NCI-H345 treated with DMSO at 0.1 percent for 48 hours (cell line): ENCODE measurements around the gene TUSC2.

Source experiments
- DNase-seq: peaks from one replicate; lab custom pipeline; 2025; ENCODE audit not compliant: unreplicated experiment; lab: John Stamatoyannopoulos, UW

TUSC2 gene

GRCh38 chr3:50354850-50355249, 26.8 kb upstream of the TUSC2 start:
- DNase-seq: no peak

- no peak for DNase-seq
Observed at GRCh38 chr3:50354186-50354764, 26.3 kb upstream of the TUSC2 start.

GRCh38 chr3:50353245-50354004, 25.4 kb upstream of the TUSC2 start:
- no peak for DNase-seq

GRCh38 chr3:50352781-50353180, 24.8 kb upstream of the TUSC2 start:
- no peak for DNase-seq

- no peak for DNase-seq
Observed at GRCh38 chr3:50351323-50351697, 23.3 kb upstream of the TUSC2 start.

- peak; percentile 83 for DNase-seq
Observed at GRCh38 chr3:50350527-50351322, 22.7 kb upstream of the TUSC2 start, which contains the start of the genes CYB561D2 and NPRL2. Gene CYB561D2, plus strand, starts transcription at chr3:50350862. Its CDS starts 572 bp downstream, at chr3:50351434. Gene NPRL2, minus strand, starts transcription at chr3:50350775. Its CDS starts 123 bp downstream, at chr3:50350652.

GRCh38 chr3:50350213-50350526, 22.1 kb upstream of the TUSC2 start:
- DNase-seq: no peak

- peak; percentile 21 for DNase-seq
Observed at GRCh38 chr3:50347187-50347813, 19.3 kb upstream of the TUSC2 start.

- peak; percentile 37 for DNase-seq
Observed at GRCh38 chr3:50345586-50346234, 17.7 kb upstream of the TUSC2 start, which contains the start of gene ZMYND10. Gene ZMYND10, minus strand, starts transcription at chr3:50345732. Its CDS starts 153 bp downstream, at chr3:50345579.

GRCh38 chr3:50345008-50345407, 17.0 kb upstream of the TUSC2 start:
- DNase-seq: no peak

GRCh38 chr3:50342813-50343633, 15.0 kb upstream of the TUSC2 start:
- DNase-seq: no peak

- DNase-seq: no peak
Observed at GRCh38 chr3:50341996-50342650, 14.1 kb upstream of the TUSC2 start.

- DNase-seq: no peak
Observed at GRCh38 chr3:50341537-50341936, 13.5 kb upstream of the TUSC2 start.

- DNase-seq: no peak
Observed at GRCh38 chr3:50340448-50341329, 12.7 kb upstream of the TUSC2 start, which contains the start of gene RASSF1. Gene RASSF1, minus strand, starts transcription at chr3:50340836. Its CDS starts 31 bp downstream, at chr3:50340805.

GRCh38 chr3:50340147-50340447, 12.1 kb upstream of the TUSC2 start:
- no peak for DNase-seq

- DNase-seq: no peak
Observed at GRCh38 chr3:50339485-50340146, 11.6 kb upstream of the TUSC2 start.

GRCh38 chr3:50338965-50339364, 10.9 kb upstream of the TUSC2 start:
- DNase-seq: no peak
